Heart left ventricle (tissue), 16 donors: ENCODE measurements around the gene MYO19. TPM values are rescaled to one million over a fixed set of nuclear protein-coding genes. Genes with fewer than 3 reads are reported as not detected.

Source experiments
- ATAC-seq, 4 donors: fragments of 200-7000 bp; cut with Tn5 transposase; one replicate each; pipeline ENCODE4 v1.9.1; 2020 to 2022; ENCODE audit warnings: moderate library complexity in 4 of 4, mild to moderate bottlenecking in 3 of 4, moderate number of reproducible peaks in 1 of 4
- DNase-seq, 5 donors: peaks; one replicate each; pipeline ENCODE4 v3.0.0-alpha.2; 2020
- H3K27ac ChIP-seq, 12 donors: fragments of 200-600 bp; sonication (generic) in 4 of 12; one replicate each; pipeline versions ENCODE4 v1.5.0 to v1.8.0; 2016 to 2022; ENCODE audit warnings: mild to moderate bottlenecking in 2 of 12
- H3K27me3 ChIP-seq, 9 donors: fragments of 200-600 bp; sonication (generic) in 2 of 9; one replicate each; pipeline versions ENCODE4 v1.5.1 to v1.8.0; 2016 to 2022; ENCODE audit warnings: mild to moderate bottlenecking in 3 of 9
- H3K36me3 ChIP-seq, 9 donors: fragments of 200-600 bp; sonication (generic) in 2 of 9; one replicate each; pipeline versions ENCODE4 v1.5.0 to v1.8.0; 2018 to 2022; ENCODE audit warnings: mild to moderate bottlenecking in 2 of 9
- H3K4me1 ChIP-seq, 12 donors: fragments of 200-600 bp; sonication (generic) in 4 of 12; one replicate each; pipeline versions ENCODE4 v1.5.0 to v1.8.0; 2016 to 2022; ENCODE audit warnings: mild to moderate bottlenecking in 3 of 12
- H3K4me3 ChIP-seq, 12 donors: fragments of 200-600 bp; sonication (generic) in 4 of 12; one replicate each; pipeline versions ENCODE4 v1.5.0 to v1.8.0; 2017 to 2022; ENCODE audit warnings: mild to moderate bottlenecking in 9 of 12, moderate library complexity in 4 of 12
- H3K9me3 ChIP-seq, 12 donors: fragments of 200-600 bp; sonication (generic) in 4 of 12; one replicate each; pipeline versions ENCODE4 v1.5.0 to v1.8.0; 2016 to 2022; ENCODE audit warnings: mild to moderate bottlenecking in 1 of 12
- CTCF ChIP-seq, 12 donors: fragments of 200-600 bp; sonication (generic) in 4 of 12; IDR thresholded peaks; one replicate each; pipeline versions ENCODE4 v1.5.0 to v1.8.0; 2018 to 2022; ENCODE audit warnings: antibody characterized with exemption in 12 of 12, mild to moderate bottlenecking in 5 of 12
- POLR2A ChIP-seq, 2 donors: fragments of 450-650 bp; IDR thresholded peaks; one replicate each; pipeline ENCODE4 v1.6.1; 2017; ENCODE audit warnings: antibody characterized with exemption in 2 of 2, mild to moderate bottlenecking in 2 of 2, moderate library complexity in 2 of 2
- WGBS, 4 donors: extraction: QIAGEN DNeasy Blood & Tissue Kit in 2 of 4; methylation state at CpG; one replicate each; pipeline versions ENCODE4 v1.1.5 to v1.1.7; 2013 to 2018; 5-methylcytosine and 5-hydroxymethylcytosine counted together
- intact Hi-C, 10 donors: fragments of 100-400 bp; cut with DNase I; formaldehyde crosslinking; loops; one replicate each; pipeline versions ENCODE4 v1.11.1 to v1.14.2; 2022
- polyA plus RNA-seq, 2 donors: library from polyadenylated mRNA; stranded (reverse); fragments of 200-250 nt; gene quantifications; one replicate each; pipeline ENCODE4 v1.2.3, GENCODE V29; 2013
- total RNA-seq, 9 donors: library from RNA; depleted of rRNA in 2 of 9; stranded (reverse); fragments of >200 nt in 2 of 9; fragmentation: NEBNext Ultra II Directional in 3 of 9; extraction: Animal tissue kit (Norgen Biotek cat#: 25700) in 3 of 9; gene quantifications; one replicate each; pipeline versions ENCODE4 v1.1.0 to v1.2.4, GENCODE V29; 2016 to 2023
- donor health status: ischemic (EF 13 %, LVEDD 7.1; RV severe dilation, severe dysfunction).
- donor health status: healthy with polysubstance abuse.
- donor health status: DM: no; HTN: yes; CAD: no.
- donor health status: DM: no; HTN: no; CAD: no.
- donor health status: ischemic (EF 25% LVEDD 6.9; RV normal size, moderate dysfunction).
- donor health status: ischemic (EF 25% LVEDD 5.7; RV mildly dilated, moderate dysfunction).
- donor health status: healthy.
- donor health status: DM: yes; HTN: yes; CAD: no.
- donor health status: ischemic (EF 35%, LVEDD 5.7; RV mildly dilated, moderate dysfunction).
- donor health status: nonischemic (EF 11% LVEDD 7.7; RV severe dilation, severe dysfunction).
- donor health status: DM: yes; HTN: yes; CAD: no.
- donor health status: PGD.
- donor health status: ischemic (EF 29% LVEDD 5.4; RV normal size, mild dysfunction).
- donor health status: nonischemic (EF 23%, LVEDD 6.1; RV moderate dilation, normal function).

Gene MYO19
- total and polyA plus RNA-seq, 11 donors = 5.8 to 32.7 (median 12.3) TPM

GRCh38 chr17:36495076-36495578 lies 39.5 kb downstream of the MYO19 start:
- TF ChIP-seq POLR2A (IDR thresholded peaks at IDR 0.05) = no peak
- no peak for TF ChIP-seq CTCF (IDR thresholded peaks at IDR 0.05)
- Histone ChIP-seq H3K4me3 (no peak overlapping the region), H3K4me1 (peaks cover 0 to 12% (median 0%) of the 10 kb centered on the region in 12 donors), H3K9me3 (peaks cover 0 to 2% (median 0%) of the 10 kb centered on the region in 12 donors), H3K27ac (no peak overlapping the region), H3K27me3 (no peaks in the 10 kb centered on the region), H3K36me3 (peaks cover 0 to 87% (median 77%) of the 10 kb centered on the region in 9 donors)
- ATAC-seq (no peak), DNase-seq (no peak)
- intact Hi-C loops = loop anchor here in 1 of 10 donors (5.0 kb wide), 1 partner anchor 42 kb away; no protein-coding TSS in a partner anchor
- whole genome bisulfite sequencing, 4 donors = 74 to 83% (median 80%) methylated on average over 3 of the region's 3 CpGs

- 84 to 92% (median 91%) methylated on average over 5 of the region's 5 CpGs for WGBS, 4 donors
- intact Hi-C loops = loop anchor here in 2 of 10 donors (5.0 kb wide), 2 partner anchors 38 to 43 kb away; partner anchors contain the start of genes MYO19 (in 1 of the 2) and PIGW (in 1 of the 2)
- TF ChIP-seq POLR2A (IDR thresholded peaks at IDR 0.05) = no peak
- TF ChIP-seq CTCF (IDR thresholded peaks at IDR 0.05) = no peak
- peaks cover 0 to 12% (median 0%) of the 10 kb centered on the region in 12 donors for H3K4me1 ChIP-seq
- DNase-seq (no peak), ATAC-seq (no peak)
- H3K4me3 ChIP-seq = no peak overlapping the region
- no peaks in the 10 kb centered on the region for H3K27me3 ChIP-seq
- H3K27ac ChIP-seq = no peak overlapping the region
- H3K36me3 ChIP-seq = peaks cover 0 to 86% (median 75%) of the 10 kb centered on the region in 9 donors
- H3K9me3 ChIP-seq = peaks cover 0 to 4% (median 0%) of the 10 kb centered on the region in 12 donors
These were observed 40.0 kb downstream of the MYO19 start for GRCh38 chr17:36494674-36495073.

- 79 to 92% (median 87%) methylated on average over 1 of the region's 1 CpG for WGBS, 4 donors
- intact Hi-C loops = loop anchor here in 1 of 10 donors (5.0 kb wide), 1 partner anchor 38 kb away; the partner anchor contains the start of genes MYO19 and PIGW
- no peaks in the 10 kb centered on the region for H3K27me3 ChIP-seq
- peaks cover 0 to 4% (median 0%) of the 10 kb centered on the region in 12 donors for H3K9me3 ChIP-seq
- H3K4me1 ChIP-seq = peaks cover 0 to 11% (median 0%) of the 10 kb centered on the region in 12 donors
- H3K4me3 ChIP-seq = no peak overlapping the region
- ATAC-seq (no peak), DNase-seq (no peak)
- H3K27ac ChIP-seq = no peak overlapping the region
- no peak for TF ChIP-seq CTCF (IDR thresholded peaks at IDR 0.05)
- no peak for TF ChIP-seq POLR2A (IDR thresholded peaks at IDR 0.05)
- H3K36me3 ChIP-seq = peaks cover 0 to 83% (median 70%) of the 10 kb centered on the region in 9 donors
These were observed 40.7 kb downstream of the MYO19 start for GRCh38 chr17:36493956-36494355.
